ENCODE measurements around the gene HGD. TPM values are rescaled to one million over a fixed set of nuclear protein-coding genes. Genes with fewer than 3 reads are reported as not detected.

The HGD gene
- total RNA-seq, 2 donors from 2014 or later = 47.1 to 104 TPM

- Histone ChIP-seq H3K4me1 (replicated peaks) (no peaks in the 10 kb centered on the region), H3K9me3 (no peaks in the 10 kb centered on the region), H3K27me3 (replicated peaks; ENCODE audit: insufficient read depth) (no peaks in the 10 kb centered on the region), H3K27ac (peak within 1 kb of the TSS; percentile 82 to 86), H3K4me3 (peak within 1 kb of the TSS; percentile 63 to 69), H3K36me3 (no peaks in the 10 kb centered on the region)
- peak; percentile 98 for TF ChIP-seq POLR2AphosphoS5 (IDR thresholded peaks at IDR 0.05)
- peak; percentile 86 for TF ChIP-seq POLR2A (IDR thresholded peaks at IDR 0.05)
- no peak for TF ChIP-seq CTCF (IDR thresholded peaks at IDR 0.05)
- intact Hi-C loops (cut with DNase I) = loop anchor here (10.0 kb wide), 1 partner anchor 149 kb away; the partner anchor contains the start of genes GTF2E1 and RABL3
- peak; percentile 96 for DNase-seq (ENCODE audit: low spot score)
- under 1% methylated on average over 53 of the region's 53 CpGs for WGBS
These were observed 85.8 kb downstream of the HGD start, which contains the start of gene NDUFB4 for GRCh38 chr3:120596116-120596852. Gene NDUFB4 (plus strand): TSS chr3:120596336. CDS start chr3:120596360, 24 bp downstream.

- H3K36me3 ChIP-seq = no peaks in the 10 kb centered on the region
- H3K27ac ChIP-seq = peak overlapping the region; percentile 82 to 86
- no peaks in the 10 kb centered on the region for H3K4me1 ChIP-seq (replicated peaks)
- H3K9me3 ChIP-seq = no peaks in the 10 kb centered on the region
- no peak for DNase-seq (ENCODE audit: low spot score)
- no peak for TF ChIP-seq POLR2AphosphoS5 (IDR thresholded peaks at IDR 0.05)
- TF ChIP-seq POLR2A (IDR thresholded peaks at IDR 0.05) = no peak
- no peak for TF ChIP-seq CTCF (IDR thresholded peaks at IDR 0.05)
- intact Hi-C loops (cut with DNase I) = loop anchor here (10.0 kb wide), 1 partner anchor 149 kb away; the partner anchor contains the start of genes GTF2E1 and RABL3
- no peaks in the 10 kb centered on the region for H3K27me3 ChIP-seq (replicated peaks; ENCODE audit: insufficient read depth)
- H3K4me3 ChIP-seq = peak overlapping the region; percentile 63 to 69
- 11% methylated on average over 4 of the region's 4 CpGs for whole genome bisulfite sequencing
These were observed 86.3 kb downstream of the HGD start for GRCh38 chr3:120595788-120596115.

- Histone ChIP-seq H3K27me3 (replicated peaks; ENCODE audit: insufficient read depth) (no peaks in the 10 kb centered on the region), H3K4me3 (no peak overlapping the region), H3K9me3 (no peaks in the 10 kb centered on the region), H3K4me1 (replicated peaks) (no peaks in the 10 kb centered on the region), H3K27ac (no peak overlapping the region), H3K36me3 (no peaks in the 10 kb centered on the region)
- WGBS = 84% methylated on average over 3 of the region's 3 CpGs
- TF ChIP-seq POLR2A (IDR thresholded peaks at IDR 0.05) = no peak
- no peak for TF ChIP-seq POLR2AphosphoS5 (IDR thresholded peaks at IDR 0.05)
- TF ChIP-seq CTCF (IDR thresholded peaks at IDR 0.05) = no peak
- intact Hi-C loops (cut with DNase I) = no loop called here
- DNase-seq (ENCODE audit: low spot score) = no peak
These were observed 94.6 kb downstream of the HGD start for GRCh38 chr3:120587332-120587975.

Small RNA genes lying within 50 kb of the gene (small RNA-seq; reads per million reads assigned to genes)
- gene MTCO1P29 (0 reads per million in 2 donors), gene MTCO2P29 (0 reads per million in 2 donors)

Other genes starting within 250 kb of the HGD start
- 100 to 1,000 TPM; 212 to 265 TPM for gene FSTL1, start 231.2 kb downstream of the HGD start, total RNA-seq
- gene NDUFB4, start 85.9 kb downstream of the HGD start, total RNA-seq = 100 to 1,000 TPM in 1 of 2 donors, 10 to 100 TPM in 1; 83.3 to 159 TPM
- gene RABL3, start 60.3 kb upstream of the HGD start, total RNA-seq = 10 to 100 TPM; 13.5 to 24.2 TPM
- gene GTF2E1, start 60.5 kb upstream of the HGD start, total RNA-seq = 10 to 100 TPM; 15.3 to 17.5 TPM
- gene STXBP5L, start 226.0 kb upstream of the HGD start, total RNA-seq = 1 to 10 TPM; 2.6 to 4.8 TPM